HepG2 (cell line): ENCODE results near the gene DMGDH. TPM values are rescaled to one million over a fixed set of nuclear protein-coding genes. Genes with fewer than 3 reads are reported as not detected.

ENCODE experiments used
- ARID3A ChIP-seq: IDR thresholded peaks from 2 replicates; pipeline ENCODE4 v1.6.1; 2012; ENCODE audit warnings: low read depth, low read length, improper control_type of control experiment
- CBX2 ChIP-seq, 2 experiments: fragments of 200-600 bp in 1 of 2; sonication (generic); formaldehyde crosslinking in 1 of 2; IDR thresholded peaks; 2 replicates each; pipeline versions ENCODE4 v1.7.0 to v1.8.1; 2018 to 2022; ENCODE audit warnings: low read depth in 2 of 2, low read length in 1 of 2, mild to moderate bottlenecking in 1 of 2, missing genetic modification reagents in 1 of 2
- CENPX ChIP-seq: sonication (generic); formaldehyde crosslinking; IDR thresholded peaks from 2 replicates; pipeline ENCODE4 v1.9.0; 2021; ENCODE audit warnings: mild to moderate bottlenecking, missing genetic modification reagents, moderate library complexity
- DZIP1 ChIP-seq: sonication (generic); formaldehyde crosslinking; IDR thresholded peaks from 2 replicates; pipeline ENCODE4 v1.5.0; 2020; ENCODE audit warnings: mild to moderate bottlenecking, missing genetic modification reagents
- HIVEP1 ChIP-seq: sonication (generic); formaldehyde crosslinking; IDR thresholded peaks from 2 replicates; pipeline ENCODE4 v1.4.0; 2020; ENCODE audit warnings: mild to moderate bottlenecking, missing genetic modification reagents
- HNRNPL ChIP-seq: fragments of 200-400 bp; formaldehyde crosslinking; IDR thresholded peaks from 2 replicates; pipeline ENCODE4 v1.6.1; 2017; ENCODE audit warnings: mild to moderate bottlenecking, low read depth, low read length
- NFE2L2 ChIP-seq: fragments of 150-350 bp; IDR thresholded peaks from 2 replicates; pipeline ENCODE4 v1.6.1; 2014; ENCODE audit warnings: low read length
- NFIB ChIP-seq: sonication (generic); formaldehyde crosslinking; IDR thresholded peaks from 2 replicates; pipeline ENCODE4 v1.9.0; 2021; ENCODE audit warnings: missing genetic modification reagents, mild to moderate bottlenecking, borderline replicate concordance
- NR3C1 ChIP-seq: sonication (generic); formaldehyde crosslinking; IDR thresholded peaks from 2 replicates; pipeline ENCODE4 v1.4.0; 2020; ENCODE audit warnings: missing genetic modification reagents
- YY1 ChIP-seq: IDR thresholded peaks from 2 replicates; pipeline ENCODE4 v1.6.1; 2011; ENCODE audit warnings: low read length, low read depth, moderate library complexity, mild to moderate bottlenecking; ENCODE audit not compliant: insufficient read depth, insufficient replicate concordance
- ZNF12 ChIP-seq: sonication (generic); formaldehyde crosslinking; IDR thresholded peaks from 2 replicates; pipeline ENCODE4 v1.5.0; 2020; ENCODE audit warnings: missing genetic modification reagents
- ZNF281 ChIP-seq: sonication (generic); formaldehyde crosslinking; IDR thresholded peaks from 2 replicates; pipeline ENCODE4 v1.4.0; 2020; ENCODE audit warnings: missing genetic modification reagents, borderline replicate concordance
- ZNF296 ChIP-seq: sonication (generic); formaldehyde crosslinking; conservative IDR thresholded peaks from 2 replicates; pipeline ENCODE4 v1.5.0; 2020; ENCODE audit warnings: mild to moderate bottlenecking, missing genetic modification reagents
- ZNF30 ChIP-seq: sonication (generic); formaldehyde crosslinking; IDR thresholded peaks from 2 replicates; pipeline ENCODE4 v1.5.0; 2020; ENCODE audit warnings: mild to moderate bottlenecking, missing genetic modification reagents
- ZNF33B ChIP-seq: sonication (generic); formaldehyde crosslinking; IDR thresholded peaks from 2 replicates; pipeline ENCODE4 v1.5.1; 2020; ENCODE audit warnings: mild to moderate bottlenecking, missing genetic modification reagents
- ZNF557 ChIP-seq: sonication (generic); formaldehyde crosslinking; IDR thresholded peaks from 2 replicates; pipeline ENCODE4 v1.4.0; 2020; ENCODE audit warnings: missing genetic modification reagents
- ZNF597 ChIP-seq: sonication (generic); formaldehyde crosslinking; IDR thresholded peaks from 2 replicates; pipeline ENCODE4 v1.5.0; 2020; ENCODE audit warnings: missing genetic modification reagents
- ZNF660 ChIP-seq: sonication (generic); formaldehyde crosslinking; IDR thresholded peaks from 2 replicates; pipeline ENCODE4 v1.5.1; 2020; ENCODE audit warnings: mild to moderate bottlenecking, low read depth, missing genetic modification reagents, borderline replicate concordance
- polyA plus RNA-seq, 8 experiments: library from polyadenylated mRNA; depleted of rRNA in 3 of 8; stranded (reverse) in 7 of 8; unstranded in 1 of 8; fragments of >200 nt; fragmentation: Illumina TruSeq in 4 of 8; extraction: Trizol in 4 of 8; gene quantifications; 2 replicates each; pipeline versions ENCODE4 v1.2.1 to v1.2.3, GENCODE V29; 2011 to 2016; ENCODE audit warnings: low read depth in 4 of 8, missing spikeins in 1 of 8, mixed read lengths in 1 of 8; ENCODE audit not compliant: insufficient read depth in 1 of 8
- total RNA-seq, 5 experiments: library from RNA; depleted of rRNA; stranded (reverse); fragments of >200 nt; fragmentation: Illumina TruSeq; extraction: Trizol; gene quantifications; 2 replicates each; pipeline ENCODE4 v1.2.3, GENCODE V29; 2016; ENCODE audit warnings: low read depth in 1 of 5

The DMGDH gene
- total and polyA plus RNA-seq, 2 of the 13 experiments (the other 11 are each of a cell fraction or from before 2014, with no cell fraction given): 3.6 to 7.9 TPM

GRCh38 chr5:78985725-78986223 is 83.7 kb downstream of the DMGDH start (continued):
- TF ChIP-seq YY1 (peak; percentile 61), ZNF660 (CRISPR knock-in tag) (no peak), ZNF33B (peak; percentile 26; the same call in 1 of the 2 replicates), ZNF30 (CRISPR knock-in tag) (no peak), NR3C1 (CRISPR knock-in tag) (no peak), NFIB (CRISPR knock-in tag) (no peak), ARID3A (peak; percentile 91), ZNF296 (CRISPR knock-in tag) (no peak), NFE2L2 (peak; percentile 90), CBX2 (IDR thresholded peaks at IDR 0.05; ENCODE audit: low read depth, low read length) (no peak), CBX2 (CRISPR knock-in tag; IDR thresholded peaks at IDR 0.05; ENCODE audit: low read depth) (peak; percentile 78; the same call in 1 of the 2 replicates), HNRNPL (no peak), DZIP1 (CRISPR knock-in tag) (no peak), ZNF12 (CRISPR knock-in tag) (peak; percentile 74), CENPX (CRISPR knock-in tag) (no peak), HIVEP1 (peak; percentile 30; the same call in 1 of the 2 replicates), ZNF281 (CRISPR knock-in tag) (peak; percentile 75; the same call in 1 of the 2 replicates), ZNF557 (CRISPR knock-in tag) (peak; percentile 66; the same call in 1 of the 2 replicates), ZNF597 (no peak)
